Mucosa of descending colon (tissue), 3 donors: ENCODE data around the gene MYH14. TPM values are rescaled to one million over a fixed set of nuclear protein-coding genes. Genes with fewer than 3 reads are reported as not detected.
A peak's percentile ranks its signal among the peaks of the same experiment; 100 is the strongest.

ENCODE experiments used
- ATAC-seq: fragments of 200-7000 bp; cut with Tn5 transposase; one replicate; pipeline ENCODE4 v1.9.1; 2020; ENCODE audit warnings: mild to moderate bottlenecking, moderate library complexity
- DNase-seq, 3 donors: peaks; one replicate each; pipeline ENCODE4 v3.0.0-alpha.2; 2020
- H3K36me3 ChIP-seq: fragments of 200-600 bp; one replicate; pipeline ENCODE4 v1.8.0; 2021; ENCODE audit warnings: low read depth, mild to moderate bottlenecking
- H3K4me1 ChIP-seq: fragments of 200-600 bp; one replicate; pipeline ENCODE4 v1.8.0; 2021; ENCODE audit warnings: low read depth, mild to moderate bottlenecking
- H3K4me3 ChIP-seq: fragments of 200-600 bp; one replicate; pipeline ENCODE4 v1.8.0; 2021; ENCODE audit warnings: mild to moderate bottlenecking
- H3K9me3 ChIP-seq: fragments of 200-600 bp; one replicate; pipeline ENCODE4 v1.8.0; 2021; ENCODE audit warnings: mild to moderate bottlenecking
- CTCF ChIP-seq: fragments of 200-600 bp; IDR thresholded peaks from one replicate; pipeline ENCODE4 v1.8.0; 2022; ENCODE audit warnings: antibody characterized with exemption, mild to moderate bottlenecking
- intact Hi-C, 2 donors: fragments of 100-400 bp; cut with DNase I in 1 of 2; cut with micrococcal nuclease in 1 of 2; formaldehyde crosslinking; loops; one replicate each; pipeline versions ENCODE4 v1.11.0 to v1.11.1; 2022; cut with DNase I, micrococcal nuclease
- total RNA-seq, 3 donors: library from RNA; stranded (reverse); fragmentation: NEBNext Ultra II Directional in 2 of 3; extraction: Animal tissue kit (Norgen Biotek cat#: 25700) in 2 of 3; gene quantifications; one replicate each; pipeline versions ENCODE4 v1.2.1 to v1.2.4, GENCODE V29; 2021 to 2023
- donor health status: DM: no; HTN: no; CAD: no; lungs with moderate emphysema.
- donor health status: DM: no; HTN: no; CAD: no.
- donor health status: DM: no; HTN: yes; CAD: no.

Gene MYH14
- total RNA-seq, 3 donors from 2014 or later, result 268 to 606 (median 586) TPM

GRCh38 chr19:50357178-50358100, 154.0 kb downstream of the MYH14 start:
- Histone ChIP-seq H3K4me3 (no peak overlapping the region), H3K4me1 (no peaks in the 10 kb centered on the region), H3K9me3 (no peaks in the 10 kb centered on the region), H3K36me3 (no peaks in the 10 kb centered on the region)
- TF ChIP-seq CTCF, result peak; percentile 85
- ATAC-seq, result peak; percentile 85
- intact Hi-C loops, result no loop called here
- DNase-seq, result peak; percentile 85 to 90 (median 87)

GRCh38 chr19:50358483-50359327, 155.3 kb downstream of the MYH14 start:
- Histone ChIP-seq H3K9me3 (no peaks in the 10 kb centered on the region), H3K36me3 (no peaks in the 10 kb centered on the region), H3K4me3 (peak overlapping the region; percentile 6), H3K4me1 (no peaks in the 10 kb centered on the region)
- intact Hi-C loops, result no loop called here
- peak; percentile 51 for ATAC-seq
- DNase-seq, result peak; percentile 55 to 81 (median 80)
- TF ChIP-seq CTCF, result no peak

GRCh38 chr19:50359328-50359818, 156.0 kb downstream of the MYH14 start:
- no peak for DNase-seq
- H3K36me3 ChIP-seq, result no peaks in the 10 kb centered on the region
- H3K4me3 ChIP-seq, result no peak overlapping the region
- H3K9me3 ChIP-seq, result no peaks in the 10 kb centered on the region
- no peaks in the 10 kb centered on the region for H3K4me1 ChIP-seq
- no peak for TF ChIP-seq CTCF
- intact Hi-C loops, result no loop called here
- ATAC-seq, result no peak

Other genes starting within 250 kb of the MYH14 start
- gene SIGLEC11, start 242.4 kb upstream of the MYH14 start, total RNA-seq, result 1 to 10 TPM in 2 of 3 donors, under 1 TPM in 1; 0.49 to 2.0 (median 1.1) TPM
- 10 to 100 TPM; 53.8 to 72.9 (median 62.7) TPM for gene VRK3, start 178.2 kb upstream of the MYH14 start, total RNA-seq
- gene ZNF473, start 177.6 kb upstream of the MYH14 start, total RNA-seq, result 1 to 10 TPM; 5.2 to 9.2 (median 6.0) TPM
- not detected for gene IZUMO2, start 40.3 kb upstream of the MYH14 start, total RNA-seq
- gene KCNC3, start 125.8 kb downstream of the MYH14 start, total RNA-seq, result 1 to 10 TPM in 2 of 3 donors, under 1 TPM in 1; 0.49 to 1.5 (median 1.1) TPM
- 1 to 10 TPM; 1.8 to 3.2 (median 2.0) TPM for gene NAPSA, start 162.0 kb downstream of the MYH14 start, total RNA-seq
- 10 to 100 TPM; 69.7 to 99.5 (median 85.0) TPM for gene NR1H2, start 172.8 kb downstream of the MYH14 start, total RNA-seq
- gene POLD1, start 180.7 kb downstream of the MYH14 start, total RNA-seq, result 10 to 100 TPM; 20.8 to 27.9 (median 22.9) TPM
- 10 to 100 TPM; 21.5 to 83.1 (median 61.6) TPM for gene SPIB, start 215.3 kb downstream of the MYH14 start, total RNA-seq
- under 1 TPM in 2 of 3 donors, not detected in 1; 0.10 to 0.14 TPM for gene MYBPC2, start 229.3 kb downstream of the MYH14 start, total RNA-seq